Left colon (tissue), 2 donors: ENCODE results near the gene JCAD. TPM values are rescaled to one million over a fixed set of nuclear protein-coding genes. Genes with fewer than 3 reads are reported as not detected.
"Not testable (repeated sequence)": the region's sequence is repeated elsewhere in the genome, so short reads cannot be mapped to it uniquely, and the experiment has no call there.

ENCODE experiments used
- ATAC-seq: fragments of 200-7000 bp; cut with Tn5 transposase; one replicate; pipeline ENCODE4 v1.9.1; 2020; ENCODE audit warnings: mild to moderate bottlenecking, moderate library complexity
- DNase-seq, 2 donors: peaks; one replicate each; pipeline ENCODE4 v3.0.0-alpha.2; 2020
- intact Hi-C, 2 donors: fragments of 100-400 bp; cut with DNase I in 1 of 2; cut with micrococcal nuclease in 1 of 2; formaldehyde crosslinking; loops; one replicate each; pipeline versions ENCODE4 v1.11.2 to v1.14.0; 2022; cut with DNase I, micrococcal nuclease
- total RNA-seq, 2 donors: library from RNA; stranded (reverse); fragmentation: NEBNext Ultra II Directional; extraction: Animal tissue kit (Norgen Biotek cat#: 25700); gene quantifications; one replicate each; pipeline ENCODE4 v1.2.1, GENCODE V29; 2021
- donor health status: DM: no; HTN: no; CAD: no.
- donor health status: DM: yes; HTN: yes; CAD: no.

The JCAD gene
- total RNA-seq, 2 donors from 2014 or later = 1.8 to 24.7 TPM

- ATAC-seq, intact Hi-C loops, DNase-seq: not testable (repeated sequence)
Observed at GRCh38 chr10:30005116-30005515, 54.3 kb downstream of the JCAD start.

DNA sequence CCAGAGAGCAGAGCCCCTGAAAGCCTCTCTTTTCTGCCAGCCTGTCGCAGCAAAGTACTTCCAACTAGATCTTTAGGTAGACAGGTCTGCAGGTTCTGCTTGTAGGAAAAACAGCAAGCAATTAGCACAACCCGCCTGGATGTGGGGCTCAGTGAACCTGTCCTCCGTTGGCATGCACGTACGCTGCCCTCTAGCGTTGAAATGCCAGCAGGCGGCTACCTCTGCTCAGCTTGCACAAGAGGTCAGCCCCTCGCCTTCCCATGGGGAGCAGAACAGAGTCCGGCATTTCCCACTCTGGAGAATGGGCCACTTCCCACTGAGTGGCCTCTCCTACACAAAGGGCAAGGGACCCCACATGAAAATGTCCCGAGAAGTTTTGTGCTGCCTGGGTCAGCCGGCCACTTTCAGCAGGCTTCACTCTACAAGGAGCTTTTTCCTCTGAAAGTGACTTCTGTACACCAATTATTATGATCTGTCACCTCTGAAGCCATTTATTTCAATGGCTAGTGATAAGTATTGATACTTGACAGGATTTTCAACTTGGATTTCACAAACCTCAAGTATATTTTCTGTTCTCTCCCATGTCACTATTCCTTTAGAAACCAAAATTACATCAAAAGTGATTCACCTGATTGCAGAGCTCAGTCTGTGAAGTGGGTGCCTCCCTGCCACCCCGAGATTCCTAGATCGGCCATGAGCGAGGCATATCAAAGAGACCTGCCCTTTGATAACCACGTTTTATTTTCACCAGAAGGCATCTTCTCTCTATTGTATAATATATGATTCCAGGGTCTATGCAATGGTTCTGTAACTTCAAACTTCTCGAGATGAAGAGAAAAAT is 56.7 kb downstream of the JCAD start:
- DNase-seq (peak; percentile 61 to 78), ATAC-seq (peak; percentile 89)
- intact Hi-C loops = no loop called here

DNA sequence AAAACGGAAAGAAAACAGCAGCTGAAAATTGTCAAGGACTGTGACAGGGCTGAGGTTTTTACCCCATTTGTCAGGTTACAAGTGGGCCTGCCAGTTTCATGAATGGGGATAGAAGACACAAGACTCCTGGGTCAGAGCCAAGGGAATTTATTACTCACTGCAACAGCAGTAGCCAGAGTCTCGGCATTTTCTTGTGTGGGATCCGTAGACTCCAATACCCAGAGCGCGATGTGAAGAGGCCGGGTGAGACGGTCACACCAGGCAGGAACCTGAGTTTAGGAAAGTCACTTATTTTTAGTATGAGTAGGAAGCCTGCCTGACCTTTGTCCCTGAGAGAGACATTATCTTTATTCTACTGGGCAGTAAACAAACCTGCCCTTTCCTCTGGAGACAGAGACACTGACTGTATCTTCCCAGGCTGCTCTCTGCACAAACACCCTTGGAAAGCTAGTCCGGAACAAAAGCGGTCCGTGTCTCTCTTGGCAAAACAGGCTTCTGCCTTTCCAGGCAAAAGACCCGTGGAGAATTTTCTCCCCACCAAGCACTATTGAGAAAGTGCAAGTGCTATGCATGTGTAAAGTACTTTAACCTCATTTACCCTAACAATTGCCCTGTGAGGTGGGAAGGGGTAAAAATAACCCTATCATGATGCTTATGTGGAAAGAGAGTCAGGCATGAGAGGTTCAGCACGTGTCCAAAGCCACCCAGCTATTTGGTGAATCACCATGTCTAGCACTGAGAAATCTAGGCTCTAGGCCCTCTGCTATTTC is 58.4 kb downstream of the JCAD start:
- intact Hi-C loops = no loop called here
- ATAC-seq (peak; percentile 53), DNase-seq (peak in 1 of 2 donors; percentile 53)

DNA sequence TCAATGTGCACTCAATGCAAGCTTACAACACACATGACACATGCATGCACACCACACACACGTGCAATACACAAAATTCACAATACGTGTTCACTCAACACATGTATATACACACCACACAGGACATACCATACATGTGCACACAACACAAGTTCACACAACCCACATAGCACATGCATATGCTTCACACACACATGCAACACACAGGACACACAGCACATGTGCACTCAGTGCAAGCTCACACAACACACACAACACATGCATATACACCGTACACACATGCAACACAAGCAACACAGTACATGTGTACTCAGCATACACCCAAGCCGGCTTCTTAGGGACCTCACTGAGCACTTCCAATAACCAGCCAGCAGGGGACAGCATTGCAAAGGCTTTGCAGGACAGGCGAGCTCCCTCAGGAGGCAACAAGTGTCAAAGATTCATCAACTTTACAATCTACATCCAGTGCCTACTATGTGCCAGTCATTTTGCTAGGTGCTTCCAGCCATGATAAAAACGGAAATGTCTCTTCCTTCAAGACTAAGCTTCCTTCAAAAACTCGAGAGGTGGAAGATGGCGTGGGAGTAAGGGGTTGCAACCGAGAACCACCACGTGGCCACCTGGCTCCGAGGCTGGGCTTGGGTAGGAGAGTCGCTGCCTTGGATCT is 61.1 kb downstream of the JCAD start:
- intact Hi-C loops = loop anchor here in 1 of 2 donors (5.0 kb wide), 1 partner anchor 244 kb away; no protein-coding TSS in a partner anchor
- peak; percentile 57 to 71 for DNase-seq
- ATAC-seq = peak; percentile 84

DNA sequence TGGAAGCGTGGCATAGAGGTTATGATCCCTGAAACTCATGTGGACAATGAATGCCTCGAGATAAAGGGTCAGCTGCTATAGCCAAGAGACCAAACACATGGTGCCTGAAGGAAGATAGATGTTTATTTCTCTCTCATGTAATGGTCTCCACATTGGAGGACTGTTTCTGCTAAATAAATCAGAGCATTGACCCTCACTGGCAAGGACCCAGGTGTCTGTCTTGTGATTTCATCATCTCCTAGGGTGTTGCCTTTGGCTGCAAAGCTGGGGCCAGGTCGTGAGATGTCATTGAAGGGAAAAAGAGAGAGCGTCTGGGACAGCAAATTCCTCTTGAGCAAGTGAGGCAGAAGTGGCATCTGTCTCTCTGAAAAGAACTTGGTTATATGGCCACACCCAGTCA is 64.6 kb downstream of the JCAD start:
- no peak for DNase-seq
- intact Hi-C loops = loop anchor here in 1 of 2 donors (5.0 kb wide), 1 partner anchor 247 kb away; no protein-coding TSS in a partner anchor
- ATAC-seq = no peak

DNA sequence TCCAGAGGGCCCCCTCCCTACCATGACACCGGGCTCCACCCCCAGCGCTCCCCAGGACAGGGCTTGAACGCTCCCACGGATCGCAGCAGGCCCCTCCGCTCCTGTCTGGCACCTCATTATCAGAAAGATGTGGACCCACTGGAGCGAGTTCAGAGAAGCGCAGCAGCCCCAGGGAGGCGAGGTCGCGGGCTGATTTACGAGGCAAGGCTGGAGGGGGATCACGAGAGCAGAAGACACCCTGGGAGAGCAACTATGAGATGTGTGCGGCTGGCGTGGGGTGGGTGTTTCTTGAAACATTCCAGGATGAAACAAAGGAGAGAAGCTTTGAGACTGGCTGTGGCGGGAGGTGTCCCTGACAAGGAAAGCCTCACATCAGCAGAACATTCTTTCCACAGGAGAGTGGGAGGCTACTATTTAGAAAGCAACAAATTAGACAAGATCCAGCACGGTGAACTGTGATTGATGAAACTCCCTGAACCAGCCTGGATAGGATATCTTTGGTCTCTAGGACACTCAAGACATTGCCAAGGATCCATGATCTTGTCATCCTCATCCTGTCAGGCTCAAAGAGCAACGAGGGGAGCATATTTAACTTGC is 66.0 kb downstream of the JCAD start:
- intact Hi-C loops = no loop called here
- ATAC-seq (no peak), DNase-seq (no peak)

DNA sequence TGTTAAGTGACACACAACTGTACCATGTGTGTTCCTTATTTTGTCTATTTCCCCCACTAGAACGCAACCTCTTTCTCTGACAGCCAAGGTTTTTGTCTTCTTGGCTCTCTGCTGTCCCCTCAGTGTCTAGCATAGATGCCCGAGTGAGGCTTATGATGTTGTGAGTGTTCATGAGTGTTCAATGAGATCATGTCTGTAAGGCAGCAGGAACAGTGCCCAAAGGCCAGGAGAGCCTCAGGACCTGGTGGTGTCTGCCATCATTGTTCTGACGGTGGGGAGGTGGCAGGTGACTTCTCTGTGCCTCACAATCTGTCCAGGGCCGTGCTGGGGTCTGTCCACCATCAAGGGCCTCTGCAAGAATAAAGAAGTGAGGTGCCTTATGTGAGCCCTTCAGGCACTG is 66.5 kb downstream of the JCAD start:
- intact Hi-C loops = no loop called here
- DNase-seq = no peak

GRCh38 chr10:29991382-29991781 is 68.0 kb downstream of the JCAD start:
- no peak for ATAC-seq
- DNase-seq = no peak
- intact Hi-C loops = no loop called here

More for the DNA sequence above, 66.5 kb downstream of the JCAD start:
- ATAC-seq = no peak

- no peak for DNase-seq
- ATAC-seq = no peak
- intact Hi-C loops = no loop called here
Observed at GRCh38 chr10:29987471-29987870, 71.9 kb downstream of the JCAD start.

DNA sequence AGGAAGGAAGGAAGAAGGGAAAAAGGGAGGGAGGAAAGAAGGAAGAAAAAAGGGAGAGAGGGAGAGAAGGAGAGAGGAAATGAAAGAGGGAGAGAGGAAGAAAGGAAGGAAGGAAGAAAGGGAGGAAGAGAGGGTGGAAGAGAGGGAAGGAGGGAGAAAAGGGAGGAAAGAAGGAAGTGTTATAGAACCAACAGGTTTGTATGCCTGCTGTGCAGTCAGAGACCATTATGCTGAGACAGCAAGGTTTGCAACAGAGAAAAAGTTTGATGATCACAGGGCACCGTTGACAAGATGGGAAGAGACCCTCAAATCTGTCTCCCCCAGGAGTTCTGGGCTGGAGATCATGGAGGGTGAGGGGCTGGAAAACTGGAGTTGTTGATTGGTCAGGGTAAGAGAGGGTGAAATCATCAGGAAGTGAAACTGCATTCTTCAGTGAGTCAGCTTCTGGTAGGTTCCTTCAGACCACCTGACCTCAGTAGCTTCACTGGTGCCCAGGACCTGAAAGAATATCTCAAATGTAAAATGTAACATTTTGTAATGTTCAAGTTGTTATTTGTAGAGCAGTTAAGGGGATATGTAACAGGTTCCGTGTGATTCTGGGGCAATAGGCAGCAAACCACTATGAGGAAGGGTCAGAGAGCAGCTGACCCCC is 76.3 kb downstream of the JCAD start:
- no peak for DNase-seq

DNA sequence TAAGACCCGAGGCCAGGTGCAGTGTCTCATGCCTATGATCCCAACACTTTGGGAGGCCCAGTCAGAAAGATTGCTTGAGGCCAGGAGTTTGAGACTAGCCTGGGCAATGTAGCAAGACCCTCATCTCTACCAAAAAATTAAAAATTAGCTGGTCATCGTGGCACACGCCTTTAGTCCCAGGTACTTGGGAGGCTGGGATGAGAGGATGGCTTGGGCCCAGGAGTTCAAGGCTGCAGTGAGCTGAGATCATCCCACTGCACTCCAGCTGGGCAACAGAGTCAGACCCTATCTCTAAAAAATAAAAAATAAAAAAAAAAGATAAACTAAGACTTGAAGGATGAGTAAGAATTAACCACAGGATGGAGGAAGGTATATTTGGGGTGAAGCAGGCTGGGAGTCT is 77.9 kb downstream of the JCAD start:
- DNase-seq = no peak
- intact Hi-C loops = no loop called here
- ATAC-seq = no peak

More for the DNA sequence above, 76.3 kb downstream of the JCAD start:
- ATAC-seq = no peak
- intact Hi-C loops = no loop called here

- DNase-seq (no peak), ATAC-seq (no peak)
- intact Hi-C loops = no loop called here
Observed at GRCh38 chr10:29980084-29980483, 79.3 kb downstream of the JCAD start.

DNA sequence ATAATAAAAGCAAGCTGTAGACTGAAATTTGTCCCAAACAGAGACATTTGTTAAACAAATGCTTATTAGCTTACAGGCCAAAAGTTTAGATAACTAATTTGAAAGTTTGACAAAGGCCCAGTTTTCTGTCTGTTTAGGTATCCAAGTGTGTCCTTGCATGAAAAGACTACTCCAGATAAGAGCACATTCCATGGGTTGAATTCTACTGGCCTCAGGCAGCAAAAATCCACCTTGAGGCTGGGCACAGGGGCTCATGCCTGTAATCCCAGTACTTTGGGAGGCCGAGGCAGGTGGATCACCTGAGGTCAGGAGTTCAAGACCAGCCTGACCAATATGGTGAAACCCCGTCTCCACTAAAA is 80.0 kb downstream of the JCAD start:
- ATAC-seq, intact Hi-C loops, DNase-seq: not testable (repeated sequence)

- ATAC-seq (no peak), DNase-seq (no peak)
- intact Hi-C loops = no loop called here
Observed at GRCh38 chr10:29977171-29977570, 82.2 kb downstream of the JCAD start.

DNA sequence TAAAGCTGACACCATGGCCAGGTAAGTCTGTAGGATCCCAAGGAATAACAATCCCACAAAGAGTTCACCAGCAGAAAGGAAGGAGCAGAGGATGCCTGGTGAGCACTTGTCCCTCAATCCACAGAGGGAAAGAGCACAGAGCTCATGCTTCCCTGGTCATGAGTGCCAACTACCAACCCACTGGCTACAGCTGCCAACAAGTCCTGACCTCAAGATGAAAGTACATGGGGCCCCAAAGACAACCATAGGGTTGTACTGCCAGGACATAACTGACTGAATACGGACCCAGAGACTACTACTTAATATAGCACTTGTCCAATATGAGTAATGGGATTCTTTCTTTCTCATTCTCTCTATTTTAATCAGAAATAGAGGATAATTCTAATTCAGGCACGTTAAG is 83.3 kb downstream of the JCAD start:
- DNase-seq (no peak), ATAC-seq (no peak)
- intact Hi-C loops = no loop called here

- no peak for ATAC-seq
- intact Hi-C loops = no loop called here
- DNase-seq = no peak
Observed at GRCh38 chr10:29974773-29975172, 84.6 kb downstream of the JCAD start.

GRCh38 chr10:29973921-29974320 is 85.5 kb downstream of the JCAD start:
- DNase-seq (no peak), ATAC-seq (no peak)
- intact Hi-C loops = no loop called here

- ATAC-seq (no peak), DNase-seq (no peak)
Observed at GRCh38 chr10:29970576-29970975, 88.8 kb downstream of the JCAD start.

GRCh38 chr10:29970012-29970396 is 89.4 kb downstream of the JCAD start:
- no peak for ATAC-seq
- intact Hi-C loops = no loop called here

More at GRCh38 chr10:29970576-29970975, 88.8 kb downstream of the JCAD start:
- intact Hi-C loops = no loop called here

More at GRCh38 chr10:29970012-29970396, 89.4 kb downstream of the JCAD start:
- DNase-seq = no peak
